GM18517 (cell line): ENCODE results near the gene MYH6.

Source experiments
- ATAC-seq: cut with Tn5 transposase; IDR thresholded peaks from one replicate; pipeline ENCODE4 v1.9.1; 2021; ENCODE audit warnings: mild to moderate bottlenecking, moderate library complexity; ENCODE audit not compliant: unreplicated experiment

Gene MYH6

GRCh38 chr14:23379366-23380196, 28.5 kb downstream of the MYH6 start:
- no peak for ATAC-seq

- no peak for ATAC-seq
Observed at GRCh38 chr14:23378612-23379220, 29.4 kb downstream of the MYH6 start.

GRCh38 chr14:23377573-23378563, 30.2 kb downstream of the MYH6 start:
- no peak for ATAC-seq

GRCh38 chr14:23377198-23377550, 30.9 kb downstream of the MYH6 start:
- ATAC-seq: no peak

- ATAC-seq: no peak
Observed at GRCh38 chr14:23376482-23377197, 31.4 kb downstream of the MYH6 start, which contains the start of gene CMTM5. CMTM5 (plus strand) TSS chr14:23377046; CDS start chr14:23377252, 206 bp downstream.

GRCh38 chr14:23375527-23376251, 32.4 kb downstream of the MYH6 start:
- ATAC-seq: no peak

GRCh38 chr14:23373041-23373440, 35.0 kb downstream of the MYH6 start:
- no peak for ATAC-seq

- no peak for ATAC-seq
Observed at GRCh38 chr14:23372509-23372908, 35.6 kb downstream of the MYH6 start, which contains the start of gene IL25. IL25 (plus strand) TSS chr14:23372809.

GRCh38 chr14:23371865-23372264, 36.2 kb downstream of the MYH6 start:
- ATAC-seq: no peak

GRCh38 chr14:23370221-23370620, 37.9 kb downstream of the MYH6 start:
- no peak for ATAC-seq

- ATAC-seq: no peak
Observed at GRCh38 chr14:23366426-23366921, 41.6 kb downstream of the MYH6 start.

GRCh38 chr14:23365732-23366425, 42.2 kb downstream of the MYH6 start:
- ATAC-seq: no peak

- ATAC-seq: no peak
Observed at GRCh38 chr14:23365036-23365731, 42.9 kb downstream of the MYH6 start, which contains the start of gene EFS. EFS (minus strand) TSS chr14:23365172; CDS start chr14:23365025, 147 bp downstream.

GRCh38 chr14:23364164-23365035, 43.7 kb downstream of the MYH6 start:
- ATAC-seq: no peak

- ATAC-seq: no peak
Observed at GRCh38 chr14:23362200-23362599, 45.9 kb downstream of the MYH6 start.

GRCh38 chr14:23361763-23362162, 46.3 kb downstream of the MYH6 start:
- no peak for ATAC-seq

GRCh38 chr14:23361320-23361719, 46.8 kb downstream of the MYH6 start:
- ATAC-seq: no peak
